Sigmoid colon (tissue), 4 donors: ENCODE measurements around the gene TEX12.

Source experiments
- EP300 ChIP-seq, 4 donors: sonication (generic); formaldehyde crosslinking; IDR thresholded peaks; one replicate each; pipeline ENCODE4 v1.6.1; 2017; ENCODE audit warnings: antibody characterized with exemption in 4 of 4
- POLR2A ChIP-seq, 2 donors: fragments of 450-650 bp; IDR thresholded peaks; one replicate each; pipeline ENCODE4 v1.6.1; 2016; ENCODE audit warnings: antibody characterized with exemption in 2 of 2, mild to moderate bottlenecking in 2 of 2, moderate library complexity in 2 of 2
- POLR2AphosphoS5 ChIP-seq, 4 donors: sonication (generic); formaldehyde crosslinking; IDR thresholded peaks; one replicate each; pipeline ENCODE4 v1.6.1; 2017; ENCODE audit warnings: antibody characterized with exemption in 4 of 4
- TF ChIP-seq, protein P1 (sequence below), 4 experiments: fragments of 450-650 bp in 3 of 4; fragments of 200-600 bp in 1 of 4; IDR thresholded peaks; one replicate each; pipeline ENCODE4 v1.5.1; 2016 to 2019; ENCODE audit warnings: antibody characterized with exemption in 4 of 4, mild to moderate bottlenecking in 3 of 4, moderate library complexity in 2 of 4

DNA sequence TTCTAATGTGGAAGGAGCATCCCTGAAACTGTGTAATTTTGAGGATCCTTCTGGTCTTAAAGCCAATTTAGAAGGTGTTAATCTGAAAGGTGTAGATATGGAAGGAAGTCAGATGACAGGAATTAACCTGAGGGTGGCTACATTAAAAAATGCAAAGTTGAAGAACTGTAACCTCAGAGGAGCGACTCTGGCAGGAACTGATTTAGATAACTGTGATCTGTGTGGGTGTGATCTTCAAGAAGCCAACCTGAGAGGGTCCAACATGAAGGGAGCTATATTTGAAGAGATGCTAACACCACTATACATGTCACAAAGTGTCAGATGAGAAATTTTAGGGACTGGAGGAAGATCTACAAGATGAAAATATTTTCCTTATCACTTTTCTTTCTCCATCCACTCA, 15.7 kb downstream of the TEX12 start:
- no peak for TF ChIP-seq POLR2A (IDR thresholded peaks at IDR 0.05)
- TF ChIP-seq POLR2AphosphoS5 (IDR thresholded peaks at IDR 0.05): no peak
- TF ChIP-seq EP300 (IDR thresholded peaks at IDR 0.05): no peak
- TF ChIP-seq, protein P1, sequence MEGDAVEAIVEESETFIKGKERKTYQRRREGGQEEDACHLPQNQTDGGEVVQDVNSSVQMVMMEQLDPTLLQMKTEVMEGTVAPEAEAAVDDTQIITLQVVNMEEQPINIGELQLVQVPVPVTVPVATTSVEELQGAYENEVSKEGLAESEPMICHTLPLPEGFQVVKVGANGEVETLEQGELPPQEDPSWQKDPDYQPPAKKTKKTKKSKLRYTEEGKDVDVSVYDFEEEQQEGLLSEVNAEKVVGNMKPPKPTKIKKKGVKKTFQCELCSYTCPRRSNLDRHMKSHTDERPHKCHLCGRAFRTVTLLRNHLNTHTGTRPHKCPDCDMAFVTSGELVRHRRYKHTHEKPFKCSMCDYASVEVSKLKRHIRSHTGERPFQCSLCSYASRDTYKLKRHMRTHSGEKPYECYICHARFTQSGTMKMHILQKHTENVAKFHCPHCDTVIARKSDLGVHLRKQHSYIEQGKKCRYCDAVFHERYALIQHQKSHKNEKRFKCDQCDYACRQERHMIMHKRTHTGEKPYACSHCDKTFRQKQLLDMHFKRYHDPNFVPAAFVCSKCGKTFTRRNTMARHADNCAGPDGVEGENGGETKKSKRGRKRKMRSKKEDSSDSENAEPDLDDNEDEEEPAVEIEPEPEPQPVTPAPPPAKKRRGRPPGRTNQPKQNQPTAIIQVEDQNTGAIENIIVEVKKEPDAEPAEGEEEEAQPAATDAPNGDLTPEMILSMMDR (IDR thresholded peaks at IDR 0.05): no peak
